WTC11 (cell line): ENCODE data around the gene SLC26A11. TPM values are rescaled to one million over a fixed set of nuclear protein-coding genes. Genes with fewer than 3 reads are reported as not detected.

Experiments
- ATAC-seq: fragments of 200-7000 bp; cut with Tn5 transposase; 2 replicates; pipeline ENCODE4 v1.10.0; 2021; ENCODE audit warnings: mild to moderate bottlenecking, moderate library complexity
- CTCF ChIA-PET: fragments of 300-600 bp; sonication (Branson Sonifier 250); formaldehyde crosslinking; loops from one replicate; lab custom pipeline; 2021; ENCODE audit warnings: antibody characterized with exemption; lab: Charles Lee
- POLR2A ChIA-PET: fragments of 350-600 bp; sonication (Branson Sonifier 250); formaldehyde crosslinking; loops from one replicate; lab custom pipeline; 2021; ENCODE audit warnings: antibody characterized with exemption; lab: Charles Lee
- DNase-seq: peaks from one replicate; pipeline ENCODE4 v3.0.0; 2021; ENCODE audit warnings: low spot score
- H3K27ac Mint-ChIP-seq: 2 replicates; pipeline ENCODE4 v1.8.0; 2021; ENCODE audit warnings: mixed read lengths
- H3K27me3 Mint-ChIP-seq: 2 replicates; pipeline ENCODE4 v1.8.0; 2021; ENCODE audit warnings: low read depth, mild to moderate bottlenecking, moderate library complexity, mixed read lengths
- H3K36me3 Mint-ChIP-seq: 2 replicates; pipeline ENCODE4 v1.8.0; 2021; ENCODE audit warnings: mixed read lengths
- H3K4me1 Mint-ChIP-seq: 2 replicates; pipeline ENCODE4 v1.8.0; 2022; ENCODE audit warnings: mixed read lengths
- H3K4me3 Mint-ChIP-seq: 2 replicates; pipeline ENCODE4 v1.8.0; 2021; ENCODE audit warnings: mild to moderate bottlenecking, moderate library complexity, mixed read lengths
- H3K9me3 Mint-ChIP-seq: 2 replicates; pipeline ENCODE4 v1.8.0; 2021; ENCODE audit warnings: mixed read lengths
- CREM ChIP-seq: sonication (generic); formaldehyde crosslinking; IDR thresholded peaks from 2 replicates; pipeline ENCODE4 v1.8.1; 2022; ENCODE audit warnings: mild to moderate bottlenecking, missing genetic modification reagents, moderate library complexity
- ESRRA ChIP-seq: sonication (generic); formaldehyde crosslinking; IDR thresholded peaks from 2 replicates; pipeline ENCODE4 v1.8.1; 2022; ENCODE audit warnings: mild to moderate bottlenecking, missing genetic modification reagents, borderline replicate concordance
- GTF2I ChIP-seq: fragments of 250-450 bp; sonication (Bioruptor Pico); conservative IDR thresholded peaks from 2 replicates; pipeline ENCODE4 v1.4.0; 2021; ENCODE audit warnings: mild to moderate bottlenecking
- HMGA2 ChIP-seq: fragments of 250-450 bp; sonication (Bioruptor Pico); IDR thresholded peaks from 2 replicates; pipeline ENCODE4 v1.4.0; 2021; ENCODE audit warnings: mild to moderate bottlenecking, moderate library complexity
- IRF2 ChIP-seq: sonication (generic); formaldehyde crosslinking; IDR thresholded peaks from 2 replicates; pipeline ENCODE4 v1.8.0; 2022; ENCODE audit warnings: low read depth, missing genetic modification reagents, borderline replicate concordance
- NFATC4 ChIP-seq: fragments of 250-450 bp; sonication (Bioruptor Pico); IDR thresholded peaks from 2 replicates; pipeline ENCODE4 v1.9.0; 2021; ENCODE audit warnings: mild to moderate bottlenecking
- NR2C2 ChIP-seq: sonication (generic); formaldehyde crosslinking; IDR thresholded peaks from 2 replicates; pipeline ENCODE4 v1.8.0; 2022; ENCODE audit warnings: mild to moderate bottlenecking, missing genetic modification reagents
- OVOL2 ChIP-seq: fragments of 250-450 bp; sonication (Bioruptor Pico); IDR thresholded peaks from 2 replicates; pipeline ENCODE4 v1.9.0; 2021; ENCODE audit warnings: mild to moderate bottlenecking, borderline replicate concordance
- SP1 ChIP-seq: sonication (generic); formaldehyde crosslinking; conservative IDR thresholded peaks from 2 replicates; pipeline ENCODE4 v1.8.1; 2022; ENCODE audit warnings: missing genetic modification reagents
- ZNF219 ChIP-seq: sonication (generic); formaldehyde crosslinking; IDR thresholded peaks from 2 replicates; pipeline ENCODE4 v1.8.0; 2023; ENCODE audit warnings: missing genetic modification reagents, mild to moderate bottlenecking, borderline replicate concordance
- ZNF263 ChIP-seq: sonication (generic); formaldehyde crosslinking; IDR thresholded peaks from 2 replicates; pipeline ENCODE4 v1.8.1; 2022; ENCODE audit warnings: low read depth, mild to moderate bottlenecking, moderate library complexity, missing genetic modification reagents
- total RNA-seq: library from RNA; stranded (reverse); gene quantifications from 3 replicates; pipeline ENCODE4 v1.2.3, GENCODE V29; 2021
- TF ChIP-seq, protein P1 (sequence below): sonication (generic); formaldehyde crosslinking; IDR thresholded peaks from 2 replicates; pipeline ENCODE4 v1.8.0; 2023; ENCODE audit warnings: missing genetic modification reagents, mild to moderate bottlenecking, borderline replicate concordance
- TF ChIP-seq, protein P2 (sequence below): fragments of 250-450 bp; sonication (Bioruptor Pico); IDR thresholded peaks from 2 replicates; pipeline ENCODE4 v1.8.0; 2021; ENCODE audit warnings: mild to moderate bottlenecking
- TF ChIP-seq, protein P3 (sequence below): sonication (generic); formaldehyde crosslinking; IDR thresholded peaks from 2 replicates; pipeline ENCODE4 v1.8.0; 2022; ENCODE audit warnings: mild to moderate bottlenecking, missing genetic modification reagents
- TF ChIP-seq, protein P4 (sequence below): sonication (generic); formaldehyde crosslinking; conservative IDR thresholded peaks from 2 replicates; pipeline ENCODE4 v1.8.1; 2022; ENCODE audit warnings: mild to moderate bottlenecking, missing genetic modification reagents
- TF ChIP-seq, protein P5 (sequence below): sonication (generic); formaldehyde crosslinking; IDR thresholded peaks from 2 replicates; pipeline ENCODE4 v1.8.0; 2022; ENCODE audit warnings: mild to moderate bottlenecking, missing genetic modification reagents
- TF ChIP-seq, protein P6 (sequence below): sonication (generic); formaldehyde crosslinking; IDR thresholded peaks from 2 replicates; pipeline ENCODE4 v1.8.1; 2023; ENCODE audit warnings: mild to moderate bottlenecking, missing genetic modification reagents, moderate library complexity
- TF ChIP-seq, protein P7 (sequence below): fragments of 200-600 bp; IDR thresholded peaks from 2 replicates; pipeline ENCODE4 v1.8.0; 2022; ENCODE audit warnings: antibody characterized with exemption
- TF ChIP-seq, protein P8 (sequence below): sonication (generic); formaldehyde crosslinking; IDR thresholded peaks from 2 replicates; pipeline ENCODE4 v1.8.0; 2022; ENCODE audit warnings: mild to moderate bottlenecking, missing genetic modification reagents
- TF ChIP-seq, protein P9 (sequence below): sonication (generic); formaldehyde crosslinking; IDR thresholded peaks from 2 replicates; pipeline ENCODE4 v1.8.0; 2022; ENCODE audit warnings: mild to moderate bottlenecking, missing genetic modification reagents

The SLC26A11 gene
- total RNA-seq, 1 experiment from 2014 or later, result 26.4 TPM

DNA sequence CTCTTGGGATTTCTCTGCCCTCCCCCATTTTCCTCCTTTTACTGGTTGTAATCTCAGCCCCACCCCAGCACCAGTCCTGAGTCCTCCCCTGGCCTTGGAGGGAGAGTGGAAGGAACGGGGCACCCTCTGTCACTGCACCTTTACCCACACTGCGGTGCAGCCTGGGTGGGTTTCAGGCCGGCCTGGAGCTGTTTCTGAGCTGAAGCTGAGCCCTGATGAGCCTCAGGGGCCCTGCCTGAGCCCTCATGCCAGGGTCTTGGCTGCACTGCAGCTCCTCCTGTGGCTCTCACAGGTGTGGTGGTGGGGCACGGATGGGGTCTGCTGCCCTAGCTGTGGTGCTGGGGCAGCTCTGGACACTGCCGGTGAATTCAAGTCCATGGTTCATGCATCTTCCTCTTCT is 74.9 kb downstream of the SLC26A11 start:
- CTCF ChIA-PET, result interaction anchor here (1.0 to 1.6 kb wide), 4 partner anchors 11 to 99 kb away, joined by 3 to 4 read pairs (median 3); no protein-coding TSS in a partner anchor
- TF ChIP-seq, protein P1, sequence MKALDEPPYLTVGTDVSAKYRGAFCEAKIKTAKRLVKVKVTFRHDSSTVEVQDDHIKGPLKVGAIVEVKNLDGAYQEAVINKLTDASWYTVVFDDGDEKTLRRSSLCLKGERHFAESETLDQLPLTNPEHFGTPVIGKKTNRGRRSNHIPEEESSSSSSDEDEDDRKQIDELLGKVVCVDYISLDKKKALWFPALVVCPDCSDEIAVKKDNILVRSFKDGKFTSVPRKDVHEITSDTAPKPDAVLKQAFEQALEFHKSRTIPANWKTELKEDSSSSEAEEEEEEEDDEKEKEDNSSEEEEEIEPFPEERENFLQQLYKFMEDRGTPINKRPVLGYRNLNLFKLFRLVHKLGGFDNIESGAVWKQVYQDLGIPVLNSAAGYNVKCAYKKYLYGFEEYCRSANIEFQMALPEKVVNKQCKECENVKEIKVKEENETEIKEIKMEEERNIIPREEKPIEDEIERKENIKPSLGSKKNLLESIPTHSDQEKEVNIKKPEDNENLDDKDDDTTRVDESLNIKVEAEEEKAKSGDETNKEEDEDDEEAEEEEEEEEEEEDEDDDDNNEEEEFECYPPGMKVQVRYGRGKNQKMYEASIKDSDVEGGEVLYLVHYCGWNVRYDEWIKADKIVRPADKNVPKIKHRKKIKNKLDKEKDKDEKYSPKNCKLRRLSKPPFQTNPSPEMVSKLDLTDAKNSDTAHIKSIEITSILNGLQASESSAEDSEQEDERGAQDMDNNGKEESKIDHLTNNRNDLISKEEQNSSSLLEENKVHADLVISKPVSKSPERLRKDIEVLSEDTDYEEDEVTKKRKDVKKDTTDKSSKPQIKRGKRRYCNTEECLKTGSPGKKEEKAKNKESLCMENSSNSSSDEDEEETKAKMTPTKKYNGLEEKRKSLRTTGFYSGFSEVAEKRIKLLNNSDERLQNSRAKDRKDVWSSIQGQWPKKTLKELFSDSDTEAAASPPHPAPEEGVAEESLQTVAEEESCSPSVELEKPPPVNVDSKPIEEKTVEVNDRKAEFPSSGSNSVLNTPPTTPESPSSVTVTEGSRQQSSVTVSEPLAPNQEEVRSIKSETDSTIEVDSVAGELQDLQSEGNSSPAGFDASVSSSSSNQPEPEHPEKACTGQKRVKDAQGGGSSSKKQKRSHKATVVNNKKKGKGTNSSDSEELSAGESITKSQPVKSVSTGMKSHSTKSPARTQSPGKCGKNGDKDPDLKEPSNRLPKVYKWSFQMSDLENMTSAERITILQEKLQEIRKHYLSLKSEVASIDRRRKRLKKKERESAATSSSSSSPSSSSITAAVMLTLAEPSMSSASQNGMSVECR (CRISPR knock-in tag), result no peak
- TF ChIP-seq ESRRA (CRISPR knock-in tag) (no peak), GTF2I (CRISPR knock-in tag) (no peak), OVOL2 (no peak), ZNF263 (no peak), NR2C2 (no peak), ZNF219 (no peak), HMGA2 (CRISPR knock-in tag) (no peak), CREM (CRISPR knock-in tag) (no peak), NFATC4 (CRISPR knock-in tag) (no peak), IRF2 (CRISPR knock-in tag) (no peak), SP1 (CRISPR knock-in tag) (no peak)
- TF ChIP-seq, protein P2, sequence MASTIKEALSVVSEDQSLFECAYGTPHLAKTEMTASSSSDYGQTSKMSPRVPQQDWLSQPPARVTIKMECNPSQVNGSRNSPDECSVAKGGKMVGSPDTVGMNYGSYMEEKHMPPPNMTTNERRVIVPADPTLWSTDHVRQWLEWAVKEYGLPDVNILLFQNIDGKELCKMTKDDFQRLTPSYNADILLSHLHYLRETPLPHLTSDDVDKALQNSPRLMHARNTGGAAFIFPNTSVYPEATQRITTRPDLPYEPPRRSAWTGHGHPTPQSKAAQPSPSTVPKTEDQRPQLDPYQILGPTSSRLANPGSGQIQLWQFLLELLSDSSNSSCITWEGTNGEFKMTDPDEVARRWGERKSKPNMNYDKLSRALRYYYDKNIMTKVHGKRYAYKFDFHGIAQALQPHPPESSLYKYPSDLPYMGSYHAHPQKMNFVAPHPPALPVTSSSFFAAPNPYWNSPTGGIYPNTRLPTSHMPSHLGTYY, result no peak
- TF ChIP-seq, protein P3, sequence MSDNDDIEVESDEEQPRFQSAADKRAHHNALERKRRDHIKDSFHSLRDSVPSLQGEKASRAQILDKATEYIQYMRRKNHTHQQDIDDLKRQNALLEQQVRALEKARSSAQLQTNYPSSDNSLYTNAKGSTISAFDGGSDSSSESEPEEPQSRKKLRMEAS (CRISPR knock-in tag), result no peak
- TF ChIP-seq, protein P4, sequence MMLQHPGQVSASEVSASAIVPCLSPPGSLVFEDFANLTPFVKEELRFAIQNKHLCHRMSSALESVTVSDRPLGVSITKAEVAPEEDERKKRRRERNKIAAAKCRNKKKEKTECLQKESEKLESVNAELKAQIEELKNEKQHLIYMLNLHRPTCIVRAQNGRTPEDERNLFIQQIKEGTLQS (CRISPR knock-in tag), result no peak
- TF ChIP-seq, protein P5, sequence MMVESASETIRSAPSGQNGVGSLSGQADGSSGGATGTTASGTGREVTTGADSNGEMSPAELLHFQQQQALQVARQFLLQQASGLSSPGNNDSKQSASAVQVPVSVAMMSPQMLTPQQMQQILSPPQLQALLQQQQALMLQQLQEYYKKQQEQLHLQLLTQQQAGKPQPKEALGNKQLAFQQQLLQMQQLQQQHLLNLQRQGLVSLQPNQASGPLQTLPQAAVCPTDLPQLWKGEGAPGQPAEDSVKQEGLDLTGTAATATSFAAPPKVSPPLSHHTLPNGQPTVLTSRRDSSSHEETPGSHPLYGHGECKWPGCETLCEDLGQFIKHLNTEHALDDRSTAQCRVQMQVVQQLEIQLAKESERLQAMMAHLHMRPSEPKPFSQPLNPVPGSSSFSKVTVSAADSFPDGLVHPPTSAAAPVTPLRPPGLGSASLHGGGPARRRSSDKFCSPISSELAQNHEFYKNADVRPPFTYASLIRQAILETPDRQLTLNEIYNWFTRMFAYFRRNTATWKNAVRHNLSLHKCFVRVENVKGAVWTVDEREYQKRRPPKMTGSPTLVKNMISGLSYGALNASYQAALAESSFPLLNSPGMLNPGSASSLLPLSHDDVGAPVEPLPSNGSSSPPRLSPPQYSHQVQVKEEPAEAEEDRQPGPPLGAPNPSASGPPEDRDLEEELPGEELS (CRISPR knock-in tag), result no peak
- TF ChIP-seq, protein P6, sequence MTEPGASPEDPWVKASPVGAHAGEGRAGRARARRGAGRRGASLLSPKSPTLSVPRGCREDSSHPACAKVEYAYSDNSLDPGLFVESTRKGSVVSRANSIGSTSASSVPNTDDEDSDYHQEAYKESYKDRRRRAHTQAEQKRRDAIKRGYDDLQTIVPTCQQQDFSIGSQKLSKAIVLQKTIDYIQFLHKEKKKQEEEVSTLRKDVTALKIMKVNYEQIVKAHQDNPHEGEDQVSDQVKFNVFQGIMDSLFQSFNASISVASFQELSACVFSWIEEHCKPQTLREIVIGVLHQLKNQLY (CRISPR knock-in tag), result no peak
- TF ChIP-seq, protein P7, sequence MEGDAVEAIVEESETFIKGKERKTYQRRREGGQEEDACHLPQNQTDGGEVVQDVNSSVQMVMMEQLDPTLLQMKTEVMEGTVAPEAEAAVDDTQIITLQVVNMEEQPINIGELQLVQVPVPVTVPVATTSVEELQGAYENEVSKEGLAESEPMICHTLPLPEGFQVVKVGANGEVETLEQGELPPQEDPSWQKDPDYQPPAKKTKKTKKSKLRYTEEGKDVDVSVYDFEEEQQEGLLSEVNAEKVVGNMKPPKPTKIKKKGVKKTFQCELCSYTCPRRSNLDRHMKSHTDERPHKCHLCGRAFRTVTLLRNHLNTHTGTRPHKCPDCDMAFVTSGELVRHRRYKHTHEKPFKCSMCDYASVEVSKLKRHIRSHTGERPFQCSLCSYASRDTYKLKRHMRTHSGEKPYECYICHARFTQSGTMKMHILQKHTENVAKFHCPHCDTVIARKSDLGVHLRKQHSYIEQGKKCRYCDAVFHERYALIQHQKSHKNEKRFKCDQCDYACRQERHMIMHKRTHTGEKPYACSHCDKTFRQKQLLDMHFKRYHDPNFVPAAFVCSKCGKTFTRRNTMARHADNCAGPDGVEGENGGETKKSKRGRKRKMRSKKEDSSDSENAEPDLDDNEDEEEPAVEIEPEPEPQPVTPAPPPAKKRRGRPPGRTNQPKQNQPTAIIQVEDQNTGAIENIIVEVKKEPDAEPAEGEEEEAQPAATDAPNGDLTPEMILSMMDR, result no peak
- TF ChIP-seq, protein P8, sequence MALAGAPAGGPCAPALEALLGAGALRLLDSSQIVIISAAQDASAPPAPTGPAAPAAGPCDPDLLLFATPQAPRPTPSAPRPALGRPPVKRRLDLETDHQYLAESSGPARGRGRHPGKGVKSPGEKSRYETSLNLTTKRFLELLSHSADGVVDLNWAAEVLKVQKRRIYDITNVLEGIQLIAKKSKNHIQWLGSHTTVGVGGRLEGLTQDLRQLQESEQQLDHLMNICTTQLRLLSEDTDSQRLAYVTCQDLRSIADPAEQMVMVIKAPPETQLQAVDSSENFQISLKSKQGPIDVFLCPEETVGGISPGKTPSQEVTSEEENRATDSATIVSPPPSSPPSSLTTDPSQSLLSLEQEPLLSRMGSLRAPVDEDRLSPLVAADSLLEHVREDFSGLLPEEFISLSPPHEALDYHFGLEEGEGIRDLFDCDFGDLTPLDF (CRISPR knock-in tag), result no peak
- TF ChIP-seq, protein P9, sequence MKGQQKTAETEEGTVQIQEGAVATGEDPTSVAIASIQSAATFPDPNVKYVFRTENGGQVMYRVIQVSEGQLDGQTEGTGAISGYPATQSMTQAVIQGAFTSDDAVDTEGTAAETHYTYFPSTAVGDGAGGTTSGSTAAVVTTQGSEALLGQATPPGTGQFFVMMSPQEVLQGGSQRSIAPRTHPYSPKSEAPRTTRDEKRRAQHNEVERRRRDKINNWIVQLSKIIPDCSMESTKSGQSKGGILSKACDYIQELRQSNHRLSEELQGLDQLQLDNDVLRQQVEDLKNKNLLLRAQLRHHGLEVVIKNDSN, result no peak
- DNase-seq (no peak), ATAC-seq (no peak)
- Mint-ChIP-seq H3K4me3 (no peak overlapping the region), H3K36me3 (peaks cover 68% of the 10 kb centered on the region), H3K27me3 (no peaks in the 10 kb centered on the region), H3K9me3 (peaks cover 7% of the 10 kb centered on the region), H3K27ac (no peak overlapping the region), H3K4me1 (no peaks in the 10 kb centered on the region)
- POLR2A ChIA-PET, result no interaction called here
